HG03521 (cell line): ENCODE results near the gene DDX21.
A peak's percentile ranks its signal among the peaks of the same experiment; 100 is the strongest.
"Not testable (repeated sequence)": the region's sequence is repeated elsewhere in the genome, so short reads cannot be mapped to it uniquely, and the experiment has no call there.

ENCODE experiments used
- ATAC-seq: cut with Tn5 transposase; IDR thresholded peaks from one replicate; pipeline ENCODE4 v1.9.1; 2021; ENCODE audit warnings: mild to moderate bottlenecking, moderate library complexity; ENCODE audit not compliant: unreplicated experiment

DDX21 gene

DNA sequence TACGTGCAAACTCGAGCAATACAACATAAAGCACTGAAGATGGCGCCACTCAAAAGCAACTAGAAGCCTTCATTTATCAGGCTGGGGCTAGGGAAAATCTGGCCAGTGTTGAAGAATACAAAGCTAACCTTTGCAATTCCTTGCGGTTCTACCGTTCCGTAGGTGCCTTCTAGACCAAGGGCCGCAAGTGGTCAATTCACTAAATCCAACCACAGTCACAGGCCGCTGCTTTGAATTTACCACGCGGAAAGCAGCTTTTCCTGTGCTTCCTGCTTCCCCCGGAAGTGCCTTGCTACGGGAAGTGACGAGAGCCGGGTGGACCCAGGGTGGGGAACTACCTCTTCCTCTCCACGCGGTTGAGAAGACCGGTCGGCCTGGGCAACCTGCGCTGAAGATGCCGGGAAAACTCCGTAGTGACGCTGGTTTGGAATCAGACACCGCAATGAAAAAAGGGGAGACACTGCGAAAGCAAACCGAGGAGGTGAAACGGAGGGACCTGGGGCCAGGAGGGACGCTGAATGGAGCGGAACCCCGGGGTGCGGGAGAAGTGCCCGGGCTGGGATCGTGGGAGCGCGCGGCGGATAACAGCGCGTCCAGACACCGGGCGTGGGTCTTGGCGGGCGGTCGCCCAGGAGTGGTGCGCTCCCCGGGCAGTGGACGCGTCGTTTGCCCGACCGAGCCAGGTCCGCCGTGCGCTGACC is at the start of gene DDX21:
DDX21 (plus strand) TSS at position 339 of the 701 bp plus-strand sequence; CDS start at position 395, 56 bp downstream.
- peak; percentile 68 for ATAC-seq

DNA sequence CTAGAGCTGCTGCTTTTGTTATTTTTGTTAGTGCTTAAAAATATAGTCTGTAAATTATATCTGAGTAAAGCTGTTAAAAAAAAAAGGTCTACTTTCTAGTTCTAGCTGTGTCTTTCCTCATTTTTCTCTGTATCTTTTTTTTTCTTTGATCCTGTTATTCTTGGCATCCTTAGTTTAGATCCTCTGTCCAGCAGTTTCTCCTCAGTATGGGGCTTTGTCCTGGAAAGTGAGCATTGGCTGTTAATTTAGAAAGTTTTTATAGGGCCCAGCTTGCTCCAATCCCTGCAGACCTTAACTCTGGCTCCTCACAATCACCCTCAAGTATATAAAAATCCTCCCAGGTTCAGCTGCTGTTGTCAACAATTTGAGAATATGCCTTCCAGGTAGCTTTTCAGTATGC is 31.4 kb upstream of the DDX21 start:
- ATAC-seq, result no peak

DNA sequence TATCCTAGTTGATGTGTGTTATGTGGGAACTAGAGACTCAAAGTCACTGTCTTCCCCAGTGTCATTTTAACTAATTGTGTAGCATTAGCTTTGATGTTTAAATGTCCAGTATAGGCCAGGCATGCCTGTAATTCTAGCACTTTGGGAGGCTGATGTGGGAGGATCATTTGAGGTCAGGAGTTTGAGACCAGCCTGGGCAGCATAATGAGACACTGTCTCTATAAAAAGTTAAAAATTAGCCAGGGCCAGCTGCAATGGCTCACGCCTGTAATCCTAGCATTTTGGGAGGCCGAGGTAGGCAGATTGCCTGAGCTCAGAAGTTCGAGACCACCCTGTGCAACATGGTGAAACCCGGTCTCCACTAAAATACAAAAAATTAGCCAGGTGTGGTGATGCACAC is 30.5 kb upstream of the DDX21 start:
- no peak for ATAC-seq

DNA sequence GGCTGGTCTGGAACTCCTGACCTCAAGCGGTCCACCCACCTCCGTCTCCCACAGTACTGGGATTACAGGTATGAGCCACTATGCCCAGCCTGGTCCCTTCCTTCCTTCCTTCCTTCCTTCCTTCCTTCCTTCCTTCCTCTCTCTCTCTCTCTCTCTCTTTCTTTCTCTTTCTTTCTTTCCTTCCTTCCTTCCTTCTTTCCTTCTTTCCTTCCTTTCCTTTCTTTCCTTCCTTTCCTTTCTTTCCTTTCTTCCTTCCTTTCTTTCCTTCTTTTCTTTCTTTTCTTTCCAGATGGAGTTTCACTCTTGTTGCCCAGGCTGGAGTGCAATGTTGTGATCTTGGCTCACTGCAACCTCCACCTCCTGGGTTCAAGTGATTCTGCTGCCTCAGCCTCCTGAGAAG is 26.8 kb upstream of the DDX21 start:
- ATAC-seq, result not testable (repeated sequence)

DNA sequence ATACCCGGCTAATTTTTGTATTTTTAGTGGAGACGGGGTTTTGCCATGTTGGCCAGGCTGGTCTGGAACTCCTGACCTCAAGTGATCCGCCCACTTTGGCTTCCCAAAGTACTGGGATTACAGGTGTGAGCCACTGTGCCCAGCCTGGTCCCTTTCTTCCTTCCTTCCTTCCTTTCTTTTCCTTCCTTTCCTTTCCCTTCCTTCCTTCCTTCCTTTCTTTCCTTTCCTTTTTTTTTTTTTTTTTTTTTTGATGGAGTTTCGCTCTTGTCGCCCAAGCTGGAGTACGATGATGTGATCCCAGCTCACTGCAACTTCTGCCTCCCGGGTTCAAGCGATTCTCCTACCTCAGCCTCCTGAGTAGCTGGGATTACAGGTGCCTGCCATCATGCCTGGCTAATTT is 26.1 kb upstream of the DDX21 start:
- not testable (repeated sequence) for ATAC-seq

DNA sequence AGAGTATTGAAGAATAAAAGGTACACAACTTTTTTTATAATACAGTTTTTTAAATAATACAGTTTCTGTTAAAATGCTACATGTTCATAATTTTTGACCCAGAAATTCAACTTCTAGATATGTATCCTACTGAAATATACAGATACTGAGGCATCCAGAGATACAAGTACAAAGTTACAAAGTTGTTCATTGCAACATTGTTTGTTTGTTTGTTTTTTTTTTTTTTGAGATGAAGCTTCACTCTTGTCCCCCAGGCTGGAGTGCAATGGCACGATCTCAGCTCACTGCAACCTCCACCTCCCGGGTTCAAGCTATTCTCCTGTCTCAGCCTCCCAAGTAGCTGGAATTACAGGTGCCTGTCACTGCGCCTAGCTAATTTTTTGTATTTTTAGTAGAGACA is 23.1 kb upstream of the DDX21 start:
- not testable (repeated sequence) for ATAC-seq

DNA sequence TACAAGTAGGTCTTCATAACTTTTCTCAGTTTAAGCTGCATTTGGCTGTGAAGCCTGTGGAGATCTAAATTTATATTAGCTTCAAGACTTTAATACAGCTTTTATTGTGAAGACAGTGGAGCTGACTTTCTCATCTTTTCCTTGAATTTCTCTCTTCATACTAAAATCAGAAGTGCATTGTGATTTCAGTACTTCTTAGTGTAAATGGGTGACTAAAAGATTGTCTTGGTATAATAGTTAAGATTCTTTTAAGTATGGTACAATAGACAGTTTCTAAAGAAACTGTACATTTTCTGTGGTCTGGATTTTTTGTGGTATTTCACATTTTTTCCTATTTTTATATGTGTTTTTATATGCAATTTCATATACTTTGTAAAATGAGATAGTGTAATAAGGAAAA is 21.0 kb upstream of the DDX21 start:
- no peak for ATAC-seq

DNA sequence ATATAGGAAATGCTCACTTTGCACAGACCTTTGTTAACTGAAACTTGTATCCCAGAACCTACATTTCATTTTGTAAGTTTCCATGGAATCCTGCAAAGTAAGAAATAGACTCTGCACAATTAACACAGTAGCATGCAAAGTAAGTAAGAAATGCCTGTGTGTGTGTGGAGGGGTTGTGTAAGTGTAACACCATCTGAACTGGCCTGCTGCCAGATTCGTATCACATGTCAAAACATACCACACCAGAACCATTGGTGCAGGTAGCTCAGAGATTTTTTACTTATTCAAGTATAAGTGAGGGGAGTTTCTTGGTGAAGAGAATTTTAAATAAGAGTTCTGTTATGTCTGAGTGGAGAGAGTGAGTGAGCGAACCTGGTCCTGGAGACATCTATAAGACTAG is 17.9 kb upstream of the DDX21 start:
- ATAC-seq, result no peak

DNA sequence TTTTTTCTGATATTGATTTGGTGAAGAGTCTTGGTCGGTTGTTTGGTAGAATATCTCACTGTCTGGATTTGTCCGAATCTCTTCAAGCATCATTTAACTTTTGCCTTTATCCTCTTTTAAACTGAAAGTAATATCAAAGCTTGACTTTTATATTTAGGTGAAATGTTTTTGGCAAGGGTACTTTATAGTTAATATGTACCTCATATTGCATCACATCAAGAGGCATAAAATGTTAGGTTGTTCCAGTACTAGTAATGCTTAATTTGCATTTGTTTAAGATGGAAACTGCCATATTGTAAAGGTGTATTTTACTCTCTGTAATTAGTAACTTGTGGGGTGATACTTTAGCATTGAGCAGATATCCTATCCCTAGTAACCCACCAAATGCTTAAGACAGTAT is 17.1 kb upstream of the DDX21 start:
- no peak for ATAC-seq

DNA sequence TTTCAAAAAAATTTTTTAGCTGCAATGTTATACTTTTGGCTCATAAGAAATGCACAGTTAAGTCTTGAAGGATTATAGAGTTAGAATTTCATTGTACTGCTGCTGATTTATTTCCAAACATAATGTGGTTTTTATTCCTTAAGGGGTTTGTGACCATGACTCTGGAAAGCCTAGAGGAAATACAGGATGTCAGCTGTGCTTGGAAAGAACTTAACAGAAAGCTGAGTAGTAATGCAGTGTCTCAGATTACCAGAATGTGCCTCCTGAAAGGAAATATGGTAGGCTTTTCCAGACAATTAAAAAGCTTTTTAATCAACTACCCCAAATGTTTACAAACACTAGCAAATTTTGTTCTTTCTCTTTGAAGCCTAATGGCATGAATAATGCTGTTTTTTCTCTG is 15.1 kb upstream of the DDX21 start:
- ATAC-seq, result not testable (repeated sequence)

DNA sequence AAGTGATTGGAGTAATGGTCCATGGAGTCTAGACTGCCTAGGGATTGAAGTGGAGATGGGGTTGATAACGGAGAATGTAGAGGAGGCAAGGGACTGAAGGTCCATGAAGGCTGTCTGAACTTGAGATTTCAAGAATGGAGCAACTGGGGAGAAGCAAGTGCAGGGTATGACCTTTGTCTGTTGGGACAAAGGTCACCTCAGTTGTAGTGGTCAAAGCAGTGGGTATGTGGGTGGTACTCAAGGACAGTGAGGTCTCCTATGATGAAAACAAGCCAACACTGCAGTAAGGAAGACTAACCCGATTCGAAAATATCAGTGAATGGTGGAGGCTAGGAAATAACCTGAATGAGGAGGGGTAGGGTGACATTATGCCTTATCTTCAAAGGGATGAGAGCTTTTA is 5.4 kb upstream of the DDX21 start:
- no peak for ATAC-seq

DNA sequence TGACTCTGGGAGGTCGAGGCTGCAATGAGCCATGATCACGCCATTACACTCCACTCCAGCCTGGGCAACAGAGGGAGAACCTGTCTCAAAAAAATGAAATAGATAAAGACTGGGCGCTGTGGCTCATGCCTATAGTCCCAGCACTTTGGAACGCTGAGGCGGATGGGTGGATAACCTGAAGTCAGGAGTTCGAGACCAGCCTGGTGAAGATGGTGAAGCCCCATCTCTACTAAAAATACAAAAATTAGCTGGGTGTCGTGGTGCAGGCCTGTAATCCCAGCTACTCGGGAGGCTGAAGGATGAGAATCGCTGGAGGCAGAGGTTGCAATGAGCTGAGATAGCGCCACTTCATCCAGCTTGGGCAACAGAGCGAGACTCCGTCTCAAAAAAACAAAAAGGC is 1.1 kb upstream of the DDX21 start:
- no peak for ATAC-seq

DNA sequence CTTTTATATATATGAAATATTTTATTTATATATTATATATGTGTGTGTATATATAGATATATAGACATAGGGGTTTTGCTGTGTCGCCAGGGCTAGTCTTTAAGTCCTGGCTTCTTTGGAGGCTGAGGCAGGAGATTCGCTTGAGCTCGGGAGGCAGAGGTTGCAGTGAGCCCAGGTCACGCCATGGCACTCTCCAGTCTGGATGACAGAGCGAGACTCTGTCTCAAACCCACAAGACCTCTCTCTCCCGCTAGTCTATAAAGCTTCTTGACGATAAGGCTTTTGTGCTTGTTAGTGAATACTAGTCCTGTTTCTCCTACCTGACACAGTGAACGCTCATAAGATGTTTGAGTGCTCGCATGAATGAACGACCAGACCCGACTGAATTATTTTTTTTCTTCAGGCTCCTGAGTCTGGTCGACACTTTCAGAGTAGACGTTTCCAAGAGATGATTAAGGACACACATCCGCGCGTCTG is 577 bp upstream of the DDX21 start:
- ATAC-seq, result no peak

DNA sequence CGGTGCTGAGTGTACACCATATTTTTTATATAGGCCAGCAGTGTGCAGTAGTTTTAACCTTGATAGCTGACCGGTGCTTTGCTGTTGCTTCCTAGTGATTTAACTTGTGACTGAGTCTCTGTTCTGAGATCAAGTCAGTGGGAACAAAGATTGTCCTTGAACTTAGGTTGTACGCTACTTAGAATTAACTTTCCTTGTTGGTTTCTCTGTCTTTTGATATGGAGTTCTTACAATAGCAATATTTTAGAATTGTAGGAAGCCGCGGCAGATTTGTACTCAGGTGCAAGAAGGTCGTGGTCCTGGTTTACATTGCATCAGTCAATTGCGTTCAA is 1.3 kb downstream of the DDX21 start:
- ATAC-seq, result no peak

DNA sequence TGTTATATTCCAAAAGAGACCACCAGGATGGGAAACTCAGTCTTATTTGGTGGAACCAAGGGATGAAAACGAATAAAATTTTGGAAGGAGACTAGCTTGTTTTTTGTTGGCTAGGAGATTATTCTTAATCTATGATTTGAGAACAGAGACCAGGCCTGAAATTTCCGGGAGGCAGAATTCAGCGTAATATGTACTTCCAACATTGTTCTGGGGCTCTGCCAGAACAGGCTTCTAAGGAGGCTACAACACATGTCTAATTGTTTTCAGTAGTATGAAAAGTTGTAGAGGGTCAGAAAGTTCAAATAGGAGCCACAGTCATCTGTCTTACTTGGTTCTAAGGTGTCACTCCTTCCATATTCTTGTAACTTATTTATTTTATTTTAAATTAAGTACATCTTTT is 1.7 kb downstream of the DDX21 start:
- ATAC-seq, result no peak

DNA sequence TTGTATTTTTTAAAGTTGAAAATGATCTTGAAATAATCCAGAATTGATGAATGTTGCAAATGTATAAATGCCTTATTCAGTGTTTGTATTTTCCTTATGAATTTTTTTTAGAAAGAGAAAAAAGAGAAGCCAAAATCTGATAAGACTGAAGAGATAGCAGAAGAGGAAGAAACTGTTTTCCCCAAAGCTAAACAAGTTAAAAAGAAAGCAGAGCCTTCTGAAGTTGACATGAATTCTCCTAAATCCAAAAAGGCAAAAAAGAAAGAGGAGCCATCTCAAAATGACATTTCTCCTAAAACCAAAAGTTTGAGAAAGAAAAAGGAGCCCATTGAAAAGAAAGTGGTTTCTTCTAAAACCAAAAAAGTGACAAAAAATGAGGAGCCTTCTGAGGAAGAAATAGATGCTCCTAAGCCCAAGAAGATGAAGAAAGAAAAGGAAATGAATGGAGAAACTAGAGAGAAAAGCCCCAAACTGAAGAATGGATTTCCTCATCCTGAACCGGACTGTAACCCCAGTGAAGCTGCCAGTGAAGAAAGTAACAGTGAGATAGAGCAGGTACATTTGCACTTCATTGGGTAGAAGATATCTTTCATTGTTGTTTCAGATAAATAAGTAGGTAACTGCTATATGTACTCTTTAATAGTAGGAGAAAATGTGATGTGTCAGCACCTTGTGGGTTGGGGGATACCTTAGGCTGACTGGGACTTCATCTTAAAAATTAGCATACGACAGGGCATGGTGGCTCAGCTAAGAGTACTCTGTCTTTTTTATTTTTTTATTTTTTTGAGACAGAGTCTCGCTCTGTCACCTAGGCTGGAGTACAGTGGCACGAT is 3.9 kb downstream of the DDX21 start:
- no peak for ATAC-seq

DNA sequence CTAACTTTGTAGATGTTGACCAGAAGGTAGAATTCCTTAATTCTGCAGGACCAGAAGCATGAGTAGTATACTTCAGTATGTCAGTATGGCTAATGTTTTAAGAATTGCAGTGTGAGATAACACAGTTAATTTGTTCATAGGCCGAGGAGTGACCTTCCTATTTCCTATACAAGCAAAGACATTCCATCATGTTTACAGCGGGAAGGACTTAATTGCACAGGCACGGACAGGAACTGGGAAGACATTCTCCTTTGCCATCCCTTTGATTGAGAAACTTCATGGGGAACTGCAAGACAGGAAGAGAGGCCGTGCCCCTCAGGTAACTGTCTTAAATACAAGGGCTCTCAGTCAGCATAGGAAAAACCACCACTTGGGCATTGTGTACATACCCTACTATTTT is 7.2 kb downstream of the DDX21 start:
- no peak for ATAC-seq

DNA sequence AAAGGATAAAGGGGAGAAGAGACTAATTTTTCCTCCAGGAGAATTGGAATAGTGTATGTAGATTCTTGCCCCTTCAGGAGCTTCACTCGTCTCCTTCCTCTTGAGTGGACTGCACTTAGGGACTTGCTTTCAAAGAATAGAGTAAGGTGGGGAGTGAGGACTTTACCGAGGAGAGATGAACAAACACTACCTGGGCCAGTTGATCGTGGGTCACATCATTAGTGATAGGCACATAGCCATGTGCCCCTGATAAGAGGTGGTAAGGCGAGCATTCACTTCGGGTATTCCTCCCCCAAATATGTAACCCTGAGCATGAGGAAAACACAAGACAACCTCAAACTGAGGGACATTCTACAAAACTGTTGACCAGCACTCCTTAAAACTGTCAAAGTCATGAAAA is 18.0 kb downstream of the DDX21 start:
- ATAC-seq, result no peak

DNA sequence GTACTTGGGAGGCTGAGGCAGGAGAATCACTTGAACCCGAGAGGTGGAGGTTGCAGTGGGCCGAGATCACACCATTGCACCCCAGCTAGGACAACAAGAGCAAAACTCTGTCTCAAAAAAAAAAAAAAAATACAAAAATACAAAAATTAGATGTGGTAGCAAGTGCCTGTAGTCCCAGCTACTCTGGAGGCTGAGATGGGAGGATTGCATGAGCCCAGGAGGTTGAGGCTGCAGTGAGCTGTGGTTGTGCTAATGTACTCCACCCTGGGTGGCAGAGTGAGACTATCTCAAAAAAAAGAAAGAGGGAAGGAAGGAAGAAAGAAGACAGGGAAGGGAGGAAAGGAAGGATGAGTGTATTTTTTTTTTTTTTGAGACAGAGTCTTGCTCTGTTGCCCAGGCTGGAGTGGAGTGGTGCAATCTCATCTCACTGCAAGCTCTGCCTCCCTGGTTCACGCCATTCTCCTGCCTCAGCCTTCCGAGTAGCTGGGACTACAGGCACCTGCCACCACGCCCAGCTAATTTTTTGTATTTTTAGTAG is 20.0 kb downstream of the DDX21 start:
- not testable (repeated sequence) for ATAC-seq

DNA sequence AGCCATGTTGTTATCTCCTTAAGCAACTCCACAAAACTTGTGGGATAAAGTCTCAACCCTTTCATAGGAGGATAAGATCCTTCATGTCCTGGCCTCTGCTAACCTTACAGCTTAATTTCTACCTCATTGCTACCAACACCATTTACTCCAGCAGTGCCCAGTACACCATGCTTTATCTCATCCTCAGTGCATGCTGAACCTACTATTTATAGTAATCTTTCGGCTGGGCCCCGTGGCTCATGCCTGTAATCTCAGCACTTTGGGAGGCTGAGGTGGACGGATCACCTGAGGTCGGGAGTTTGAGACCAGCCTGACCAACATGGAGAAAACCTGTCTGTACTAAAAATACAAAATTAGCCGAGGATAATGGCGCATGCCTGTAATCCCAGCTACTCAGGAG is 23.8 kb downstream of the DDX21 start:
- ATAC-seq, result not testable (repeated sequence)

DNA sequence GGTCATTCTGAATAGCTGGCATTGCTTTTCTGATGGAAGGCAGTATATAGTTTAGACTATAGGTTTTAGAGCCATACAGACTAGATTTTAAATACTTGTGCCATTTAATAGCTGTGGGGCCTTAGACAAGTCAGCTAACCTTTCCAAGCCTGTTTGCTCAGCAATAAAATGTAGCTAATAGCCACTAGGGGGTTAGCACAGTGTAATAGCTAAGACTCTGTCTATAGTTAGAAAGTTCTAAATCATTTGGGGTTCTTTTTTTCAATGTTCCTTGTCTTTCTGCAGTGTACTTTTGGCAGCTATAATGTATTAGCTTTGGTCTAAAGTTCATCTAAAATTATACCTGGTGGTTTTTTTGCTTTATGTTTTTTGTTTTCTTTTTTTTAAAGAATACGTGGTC is 25.1 kb downstream of the DDX21 start:
- no peak for ATAC-seq

DNA sequence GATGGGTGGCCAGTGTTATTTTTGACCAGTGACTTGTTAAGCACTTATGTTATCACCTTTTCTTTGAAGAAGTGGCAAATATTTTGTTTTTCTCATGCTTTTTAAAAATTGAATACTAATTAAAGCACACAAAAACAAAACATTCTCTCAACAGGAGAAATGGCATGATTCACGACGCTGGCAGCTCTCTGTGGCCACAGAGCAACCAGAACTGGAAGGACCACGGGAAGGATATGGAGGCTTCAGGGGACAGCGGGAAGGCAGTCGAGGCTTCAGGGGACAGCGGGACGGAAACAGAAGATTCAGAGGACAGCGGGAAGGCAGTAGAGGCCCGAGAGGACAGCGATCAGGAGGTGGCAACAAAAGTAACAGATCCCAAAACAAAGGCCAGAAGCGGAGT is 26.4 kb downstream of the DDX21 start:
- no peak for ATAC-seq
